Muscle layer of colon (tissue), 2 donors: Measurements from ENCODE around the gene LDLRAD4.

ENCODE experiments used
- H3K27ac ChIP-seq: one replicate; pipeline ENCODE4 v1.7.0; 2013; ENCODE audit warnings: low read depth, mild to moderate bottlenecking, low read length, moderate library complexity
- H3K27me3 ChIP-seq, 2 donors: one replicate each; pipeline ENCODE4 v1.7.0; 2013; ENCODE audit warnings: low read length in 2 of 2, mild to moderate bottlenecking in 2 of 2; ENCODE audit not compliant: insufficient read depth in 2 of 2, control insufficient read depth in 1 of 2
- H3K36me3 ChIP-seq: one replicate; pipeline ENCODE4 v1.7.0; 2013; ENCODE audit warnings: mild to moderate bottlenecking, low read length; ENCODE audit not compliant: insufficient read depth
- H3K4me1 ChIP-seq: one replicate; pipeline ENCODE4 v1.7.0; 2013; ENCODE audit warnings: mild to moderate bottlenecking, low read length; ENCODE audit not compliant: insufficient read depth
- H3K4me3 ChIP-seq, 2 donors: one replicate each; pipeline ENCODE4 v1.7.0; 2013; ENCODE audit warnings: low read length in 2 of 2, low read depth in 1 of 2, mild to moderate bottlenecking in 1 of 2, moderate library complexity in 1 of 2
- H3K9ac ChIP-seq: one replicate; pipeline ENCODE4 v1.7.0; 2013; ENCODE audit warnings: low read length
- H3K9me3 ChIP-seq: one replicate; pipeline ENCODE4 v1.7.0; 2013; ENCODE audit warnings: mild to moderate bottlenecking, low read length
- donor health status: abdominal sarcoma.
- donor health status: Adenocarcinoma of cecum.

Gene LDLRAD4

GRCh38 chr18:13570856-13571495, 352.4 kb downstream of the LDLRAD4 start:
- Histone ChIP-seq H3K9ac (no peak overlapping the region), H3K4me1 (peaks cover 10% of the 10 kb centered on the region), H3K27me3 (no peaks in the 10 kb centered on the region), H3K9me3 (no peaks in the 10 kb centered on the region), H3K36me3 (no peaks in the 10 kb centered on the region), H3K27ac (no peak overlapping the region), H3K4me3 (no peak overlapping the region)

- H3K9ac ChIP-seq: no peak overlapping the region
- no peaks in the 10 kb centered on the region for H3K27me3 ChIP-seq
- H3K9me3 ChIP-seq: no peaks in the 10 kb centered on the region
- H3K4me3 ChIP-seq: no peak overlapping the region
- H3K27ac ChIP-seq: no peak overlapping the region
- H3K36me3 ChIP-seq: no peaks in the 10 kb centered on the region
- peaks cover 5% of the 10 kb centered on the region for H3K4me1 ChIP-seq
Observed at GRCh38 chr18:13572148-13572547, 353.6 kb downstream of the LDLRAD4 start.

- H3K9me3 ChIP-seq: no peaks in the 10 kb centered on the region
- no peak overlapping the region for H3K9ac ChIP-seq
- peaks cover 3% of the 10 kb centered on the region for H3K4me1 ChIP-seq
- no peaks in the 10 kb centered on the region for H3K36me3 ChIP-seq
- no peaks in the 10 kb centered on the region for H3K27me3 ChIP-seq
- no peak overlapping the region for H3K27ac ChIP-seq
- H3K4me3 ChIP-seq: no peak overlapping the region
Observed at GRCh38 chr18:13572721-13573120, 354.2 kb downstream of the LDLRAD4 start.

GRCh38 chr18:13573750-13574149, 355.2 kb downstream of the LDLRAD4 start:
- Histone ChIP-seq H3K9ac (no peak overlapping the region), H3K9me3 (no peaks in the 10 kb centered on the region), H3K4me3 (no peak overlapping the region), H3K27me3 (no peaks in the 10 kb centered on the region), H3K27ac (no peak overlapping the region), H3K4me1 (peaks cover 3% of the 10 kb centered on the region), H3K36me3 (no peaks in the 10 kb centered on the region)

GRCh38 chr18:13574355-13574754, 355.8 kb downstream of the LDLRAD4 start:
- Histone ChIP-seq H3K9ac (no peak overlapping the region), H3K36me3 (no peaks in the 10 kb centered on the region), H3K9me3 (no peaks in the 10 kb centered on the region), H3K4me3 (no peak overlapping the region), H3K27me3 (no peaks in the 10 kb centered on the region), H3K27ac (no peak overlapping the region), H3K4me1 (peaks cover 3% of the 10 kb centered on the region)

GRCh38 chr18:13574761-13575160, 356.2 kb downstream of the LDLRAD4 start:
- Histone ChIP-seq H3K36me3 (no peaks in the 10 kb centered on the region), H3K27me3 (no peaks in the 10 kb centered on the region), H3K9ac (no peak overlapping the region), H3K4me1 (peaks cover 3% of the 10 kb centered on the region), H3K9me3 (no peaks in the 10 kb centered on the region), H3K4me3 (no peak overlapping the region), H3K27ac (no peak overlapping the region)

GRCh38 chr18:13576598-13576997, 358.0 kb downstream of the LDLRAD4 start:
- Histone ChIP-seq H3K27me3 (no peaks in the 10 kb centered on the region), H3K27ac (no peak overlapping the region), H3K9ac (no peak overlapping the region), H3K4me1 (peaks cover 3% of the 10 kb centered on the region), H3K9me3 (no peaks in the 10 kb centered on the region), H3K4me3 (no peak overlapping the region), H3K36me3 (no peaks in the 10 kb centered on the region)

- H3K27ac ChIP-seq: no peak overlapping the region
Observed at GRCh38 chr18:13577091-13577697, 358.6 kb downstream of the LDLRAD4 start.

GRCh38 chr18:13577781-13578180, 359.2 kb downstream of the LDLRAD4 start:
- H3K27ac ChIP-seq: no peak overlapping the region
- H3K4me3 ChIP-seq: no peak overlapping the region
- no peak overlapping the region for H3K9ac ChIP-seq
- peaks cover 3% of the 10 kb centered on the region for H3K4me1 ChIP-seq
- H3K36me3 ChIP-seq: no peaks in the 10 kb centered on the region
- H3K9me3 ChIP-seq: no peaks in the 10 kb centered on the region
- H3K27me3 ChIP-seq: no peaks in the 10 kb centered on the region

More at GRCh38 chr18:13577091-13577697, 358.6 kb downstream of the LDLRAD4 start:
- H3K4me3 ChIP-seq: no peak overlapping the region
- no peaks in the 10 kb centered on the region for H3K27me3 ChIP-seq
- H3K4me1 ChIP-seq: peaks cover 3% of the 10 kb centered on the region
- no peaks in the 10 kb centered on the region for H3K9me3 ChIP-seq
- H3K9ac ChIP-seq: no peak overlapping the region
- no peaks in the 10 kb centered on the region for H3K36me3 ChIP-seq

- Histone ChIP-seq H3K9me3 (no peaks in the 10 kb centered on the region), H3K9ac (no peak overlapping the region), H3K27me3 (no peaks in the 10 kb centered on the region), H3K27ac (no peak overlapping the region), H3K4me3 (no peak overlapping the region), H3K4me1 (peaks cover 3% of the 10 kb centered on the region), H3K36me3 (no peaks in the 10 kb centered on the region)
Observed at GRCh38 chr18:13578400-13578799, 359.8 kb downstream of the LDLRAD4 start.

GRCh38 chr18:13579874-13580273, 361.3 kb downstream of the LDLRAD4 start:
- Histone ChIP-seq H3K9ac (no peak overlapping the region), H3K27ac (no peak overlapping the region)

GRCh38 chr18:13580351-13580750, 361.8 kb downstream of the LDLRAD4 start:
- no peaks in the 10 kb centered on the region for H3K27me3 ChIP-seq
- H3K4me1 ChIP-seq: peaks cover 3% of the 10 kb centered on the region
- no peak overlapping the region for H3K27ac ChIP-seq
- no peak overlapping the region for H3K4me3 ChIP-seq
- H3K9ac ChIP-seq: no peak overlapping the region
- no peaks in the 10 kb centered on the region for H3K9me3 ChIP-seq
- H3K36me3 ChIP-seq: peaks cover 7% of the 10 kb centered on the region

More at GRCh38 chr18:13579874-13580273, 361.3 kb downstream of the LDLRAD4 start:
- Histone ChIP-seq H3K9me3 (no peaks in the 10 kb centered on the region), H3K4me1 (peaks cover 3% of the 10 kb centered on the region), H3K36me3 (peaks cover 7% of the 10 kb centered on the region), H3K27me3 (no peaks in the 10 kb centered on the region), H3K4me3 (no peak overlapping the region)
